Small intestine (tissue), 16 donors: ENCODE results near the gene MASP1. TPM values are rescaled to one million over a fixed set of nuclear protein-coding genes. Genes with fewer than 3 reads are reported as not detected.
A peak's percentile ranks its signal among the peaks of the same experiment; 100 is the strongest.

Experiments used
- DNase-seq, 2 donors: peaks; one replicate each; pipeline versions ENCODE4 v3.0.0 to v3.0.0-alpha.2; 2013
- FAIRE-seq: peaks from 2 replicates; lab custom pipeline; 2012; peaks lifted over from hg19 to GRCh38; lab: Jason Lieb, UNC
- H3K27ac ChIP-seq, 3 donors: one replicate each; pipeline ENCODE4 v1.5.1; 2013; ENCODE audit warnings: low read length in 2 of 3, mild to moderate bottlenecking in 2 of 3, control low read depth in 1 of 3, inconsistent platforms in 1 of 3, low read depth in 1 of 3, moderate library complexity in 1 of 3
- H3K27me3 ChIP-seq, 3 donors: one replicate each; pipeline ENCODE4 v1.6.1; 2013; ENCODE audit warnings: low read length in 3 of 3, inconsistent platforms in 1 of 3; ENCODE audit not compliant: control insufficient read depth in 3 of 3, insufficient read depth in 3 of 3
- H3K36me3 ChIP-seq, 3 donors: one replicate each; pipeline ENCODE4 v1.6.1; 2013; ENCODE audit warnings: low read length in 3 of 3, inconsistent platforms in 1 of 3, low read depth in 1 of 3, mild to moderate bottlenecking in 1 of 3, moderate library complexity in 1 of 3; ENCODE audit not compliant: control insufficient read depth in 3 of 3, insufficient read depth in 2 of 3
- H3K4me1 ChIP-seq, 3 donors: one replicate each; pipeline ENCODE4 v1.6.1; 2013; ENCODE audit warnings: low read length in 2 of 3, inconsistent platforms in 1 of 3, low read depth in 1 of 3, mild to moderate bottlenecking in 1 of 3, moderate library complexity in 1 of 3; ENCODE audit not compliant: control insufficient read depth in 3 of 3, insufficient read depth in 2 of 3
- H3K4me3 ChIP-seq, 3 donors: one replicate each; pipeline ENCODE4 v1.5.1; 2013; ENCODE audit warnings: low read length in 3 of 3, control low read depth in 1 of 3, inconsistent platforms in 1 of 3, low read depth in 1 of 3, mild to moderate bottlenecking in 1 of 3, moderate library complexity in 1 of 3
- H3K9me3 ChIP-seq, 2 donors: one replicate each; pipeline ENCODE4 v1.6.1; 2013; ENCODE audit warnings: low read depth in 1 of 2, low read length in 1 of 2; ENCODE audit not compliant: control insufficient read depth in 2 of 2, insufficient read depth in 1 of 2
- WGBS, 3 donors: extraction: QIAGEN DNeasy Blood & Tissue Kit; methylation state at CpG; one replicate each; pipeline ENCODE4 v1.1.7; 2013; 5-methylcytosine and 5-hydroxymethylcytosine counted together
- long read RNA-seq, 10 donors: transcript quantifications; one replicate each; lab custom pipeline, GENCODE V29; 2026
- polyA plus RNA-seq, 4 donors: library from polyadenylated mRNA; stranded (reverse) in 3 of 4; unstranded in 1 of 4; fragments of 200-250 nt in 3 of 4; fragments of 120-200 nt in 1 of 4; gene quantifications; one replicate each; pipeline versions ENCODE4 v1.2.1 to v1.2.3, GENCODE V29; 2013
- donor health status: healthy with polysubstance abuse.
- donor health status: control.
- donor health status: control.
- donor health status: Bipolar disorder and iron deficiency.
- donor health status: healthy.

The MASP1 gene
- 10 to 100 TPM in 1 of 4 donors, 1 to 10 TPM in 1, under 1 TPM in 1, not detected in 1; 0.70 to 67.2 (median 1.6) TPM for polyA plus RNA-seq
- long read RNA-seq, donor 1, result 0 reads
- long read RNA-seq, donor 2, full-length matches to known transcripts, result 1 of 1 reads
- long read RNA-seq, donor 2, partial matches to known transcripts, result 0 of 1 reads
- long read RNA-seq, donor 2, other reads (novel, unspliced or antisense), result 0 of 1 reads
- long read RNA-seq, donor 3, full-length matches to known transcripts, result 2 of 2 reads
- long read RNA-seq, donor 3, partial matches to known transcripts, result 0 of 2 reads
- long read RNA-seq, donor 3, other reads (novel, unspliced or antisense), result 0 of 2 reads
- long read RNA-seq, donor 4, result 0 reads
- long read RNA-seq, donor 5, full-length matches to known transcripts, result 1 of 1 reads
- long read RNA-seq, donor 5, partial matches to known transcripts, result 0 of 1 reads
- long read RNA-seq, donor 5, other reads (novel, unspliced or antisense), result 0 of 1 reads
- long read RNA-seq, donor 6, full-length matches to known transcripts, result 9 of 9 reads
- long read RNA-seq, donor 6, partial matches to known transcripts, result 0 of 9 reads
- long read RNA-seq, donor 6, other reads (novel, unspliced or antisense), result 0 of 9 reads
- long read RNA-seq, donor 7, result 0 reads
- long read RNA-seq, donor 8, partial matches to known transcripts, result 0 of 1 reads
- long read RNA-seq, donor 8, other reads (novel, unspliced or antisense), result 0 of 1 reads
- long read RNA-seq, donor 9, full-length matches to known transcripts, result 1 of 1 reads
- long read RNA-seq, donor 9, partial matches to known transcripts, result 0 of 1 reads
- long read RNA-seq, donor 9, other reads (novel, unspliced or antisense), result 0 of 1 reads
- long read RNA-seq, donor 10, result 0 reads

- H3K4me1 ChIP-seq, result peaks cover 0 to 32% (median 0%) of the 10 kb centered on the region in 3 donors
- peaks cover 0 to 4% (median 0%) of the 10 kb centered on the region in 3 donors for H3K27me3 ChIP-seq
- no peaks in the 10 kb centered on the region for H3K36me3 ChIP-seq
- peak within 1 kb of the TSS in 1 of 3 donors; percentile 55 for H3K4me3 ChIP-seq
- H3K27ac ChIP-seq, result peak within 1 kb of the TSS in 1 of 3 donors; percentile 78
- no peaks in the 10 kb centered on the region for H3K9me3 ChIP-seq
- FAIRE-seq (no peak), DNase-seq (peak in 1 of 2 donors; percentile 82)
- WGBS, 3 donors, result 12 to 34% (median 30%) methylated on average over 9 to 10 of the region's 10 CpGs
These were observed at the start of gene MASP1 for GRCh38 chr3:187291512-187292132. TSS of gene MASP1 (minus strand) at chr3:187291737. CDS start at chr3:187291632, 105 bp downstream.

GRCh38 chr3:187340578-187340977 lies 49.0 kb upstream of the MASP1 start:
- H3K9me3 ChIP-seq, result no peaks in the 10 kb centered on the region

DNA sequence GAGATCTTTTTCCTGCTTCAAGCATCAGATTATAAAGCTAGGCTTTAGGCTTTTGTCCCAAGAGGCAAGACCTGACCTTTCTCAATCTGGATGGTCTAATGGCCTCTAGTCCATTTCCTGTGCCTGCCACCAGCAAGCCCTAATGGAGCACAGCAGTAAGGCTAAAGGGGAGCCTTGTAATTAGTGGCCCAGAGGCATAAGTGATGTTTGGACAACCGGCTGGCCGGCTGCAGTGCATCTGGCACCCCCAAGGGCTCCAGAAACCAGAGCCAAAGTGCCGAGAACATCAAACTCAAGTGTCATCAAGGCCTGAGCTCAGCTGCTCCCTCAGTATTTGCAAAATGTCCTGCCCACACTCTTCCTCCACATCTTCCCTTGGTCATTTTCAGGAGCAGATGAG lies 44.8 kb upstream of the MASP1 start:
- no peaks in the 10 kb centered on the region for H3K4me1 ChIP-seq
- H3K27ac ChIP-seq, result no peak overlapping the region
- no peaks in the 10 kb centered on the region for H3K36me3 ChIP-seq
- FAIRE-seq (no peak), DNase-seq (no peak)
- 50 to 87% (median 80%) methylated on average over 3 of the region's 3 CpGs for WGBS, 3 donors
- H3K9me3 ChIP-seq, result no peaks in the 10 kb centered on the region
- H3K4me3 ChIP-seq, result no peak overlapping the region
- H3K27me3 ChIP-seq, result no peaks in the 10 kb centered on the region

More at GRCh38 chr3:187340578-187340977, 49.0 kb upstream of the MASP1 start:
- no peak overlapping the region for H3K27ac ChIP-seq
- H3K4me1 ChIP-seq, result no peaks in the 10 kb centered on the region
- WGBS, 3 donors, result 62 to 84% (median 67%) methylated on average over 1 of the region's 1 CpG
- H3K4me3 ChIP-seq, result no peak overlapping the region
- no peak for DNase-seq
- no peaks in the 10 kb centered on the region for H3K36me3 ChIP-seq
- no peaks in the 10 kb centered on the region for H3K27me3 ChIP-seq
- FAIRE-seq, result no peak

- no peak for FAIRE-seq
- Histone ChIP-seq H3K36me3 (no peaks in the 10 kb centered on the region), H3K9me3 (no peaks in the 10 kb centered on the region), H3K4me3 (no peak overlapping the region), H3K27ac (no peak overlapping the region), H3K4me1 (no peaks in the 10 kb centered on the region), H3K27me3 (no peaks in the 10 kb centered on the region)
- DNase-seq, result no peak
- 87 to 99% (median 94%) methylated on average over 4 of the region's 4 CpGs for WGBS, 3 donors
These were observed 43.4 kb upstream of the MASP1 start for GRCh38 chr3:187334904-187335303.

- Histone ChIP-seq H3K27me3 (no peaks in the 10 kb centered on the region), H3K4me1 (peaks cover 0 to 9% (median 0%) of the 10 kb centered on the region in 3 donors), H3K9me3 (no peaks in the 10 kb centered on the region), H3K36me3 (no peaks in the 10 kb centered on the region), H3K27ac (no peak overlapping the region), H3K4me3 (no peak overlapping the region)
- 93 to 94% (median 94%) methylated on average over 3 of the region's 3 CpGs for WGBS, 3 donors
- FAIRE-seq (no peak), DNase-seq (no peak)
These were observed 37.2 kb upstream of the MASP1 start for GRCh38 chr3:187328691-187329090.

- DNase-seq, result no peak
- Histone ChIP-seq H3K27me3 (no peaks in the 10 kb centered on the region), H3K4me3 (no peak overlapping the region), H3K4me1 (peaks cover 0 to 16% (median 0%) of the 10 kb centered on the region in 3 donors), H3K36me3 (no peaks in the 10 kb centered on the region), H3K9me3 (no peaks in the 10 kb centered on the region), H3K27ac (no peak overlapping the region)
- FAIRE-seq, result no peak
- WGBS, 3 donors, result 72 to 91% (median 82%) methylated on average over 2 of the region's 2 CpGs
These were observed 36.3 kb upstream of the MASP1 start for GRCh38 chr3:187327845-187328244.

GRCh38 chr3:187325632-187326031 lies 34.1 kb upstream of the MASP1 start:
- peaks cover 0 to 27% (median 0%) of the 10 kb centered on the region in 3 donors for H3K4me1 ChIP-seq
- WGBS, 3 donors, result 78 to 85% (median 82%) methylated on average over 5 of the region's 5 CpGs
- no peak overlapping the region for H3K4me3 ChIP-seq
- H3K27ac ChIP-seq, result no peak overlapping the region
- no peaks in the 10 kb centered on the region for H3K9me3 ChIP-seq
- H3K27me3 ChIP-seq, result no peaks in the 10 kb centered on the region
- DNase-seq (no peak), FAIRE-seq (no peak)
- no peaks in the 10 kb centered on the region for H3K36me3 ChIP-seq

DNA sequence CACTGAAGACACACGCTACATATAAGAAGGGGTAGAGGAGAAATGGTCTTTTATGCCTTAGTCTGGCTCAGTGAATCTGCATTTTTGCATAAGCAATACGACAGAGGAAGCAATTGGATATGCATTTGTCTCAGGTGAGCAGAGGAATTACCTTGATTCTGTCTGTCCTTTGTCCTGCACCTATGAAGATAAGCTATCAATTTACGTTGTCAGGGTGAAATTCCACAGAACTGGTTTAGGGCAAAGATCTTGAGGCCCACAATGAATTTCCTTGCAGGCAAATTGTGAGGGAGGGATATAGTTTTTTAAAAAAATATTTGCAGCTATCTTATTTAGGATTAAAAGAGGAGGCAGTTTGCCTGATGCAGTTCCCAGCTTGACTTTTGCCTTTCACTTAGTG lies 31.6 kb upstream of the MASP1 start:
- WGBS, 3 donors, result 20 to 59% (median 31%) methylated on average over 3 of the region's 3 CpGs

More for the DNA sequence above, 31.6 kb upstream of the MASP1 start:
- Histone ChIP-seq H3K4me1 (peaks cover 0 to 32% (median 0%) of the 10 kb centered on the region in 3 donors), H3K36me3 (no peaks in the 10 kb centered on the region), H3K27ac (peak overlapping the region in 1 of 3 donors; percentile 72), H3K9me3 (no peaks in the 10 kb centered on the region), H3K27me3 (no peaks in the 10 kb centered on the region), H3K4me3 (no peak overlapping the region)
- peak; percentile 66 to 69 for DNase-seq
- no peak for FAIRE-seq
